HG02610 (cell line): Measurements from ENCODE around the gene CBX5.
"Not testable (repeated sequence)": the region's sequence is repeated elsewhere in the genome, so short reads cannot be mapped to it uniquely, and the experiment has no call there.

Source experiments
- ATAC-seq: cut with Tn5 transposase; IDR thresholded peaks from one replicate; pipeline ENCODE4 v1.9.1; 2021; ENCODE audit warnings: mild to moderate bottlenecking, moderate library complexity; ENCODE audit not compliant: unreplicated experiment

Gene CBX5

GRCh38 chr12:54294953-54295566 is 15.1 kb upstream of the CBX5 start:
- no peak for ATAC-seq

GRCh38 chr12:54294152-54294952 is 14.4 kb upstream of the CBX5 start:
- no peak for ATAC-seq

GRCh38 chr12:54292931-54293241 is 13.0 kb upstream of the CBX5 start:
- ATAC-seq: no peak

GRCh38 chr12:54292083-54292930 is 12.4 kb upstream of the CBX5 start:
- no peak for ATAC-seq

- no peak for ATAC-seq
These were observed 7.6 kb upstream of the CBX5 start for GRCh38 chr12:54287261-54288157.

GRCh38 chr12:54286042-54287030 is 6.4 kb upstream of the CBX5 start:
- ATAC-seq: no peak

- ATAC-seq: no peak
These were observed 5.5 kb upstream of the CBX5 start for GRCh38 chr12:54285150-54286041.

- ATAC-seq: not testable (repeated sequence)
These were observed 4.3 kb upstream of the CBX5 start for GRCh38 chr12:54284070-54284780.

- ATAC-seq: no peak
These were observed 3.1 kb upstream of the CBX5 start for GRCh38 chr12:54282949-54283593.

- ATAC-seq: not testable (repeated sequence)
These were observed 1.8 kb upstream of the CBX5 start for GRCh38 chr12:54281694-54282093.

- ATAC-seq: not testable (repeated sequence)
These were observed 1.3 kb upstream of the CBX5 start for GRCh38 chr12:54281261-54281638.

GRCh38 chr12:54280468-54281260 is 742 bp upstream of the CBX5 start, which contains the start of gene HNRNPA1:
HNRNPA1 (plus strand) TSS chr12:54280726; CDS start chr12:54280808, 82 bp downstream.
- peak; percentile 89 for ATAC-seq

GRCh38 chr12:54279227-54279631 is 693 bp downstream of the CBX5 start:
- ATAC-seq: no peak

- no peak for ATAC-seq
These were observed 2.1 kb downstream of the CBX5 start for GRCh38 chr12:54277823-54278276.

GRCh38 chr12:54276368-54276767 is 3.6 kb downstream of the CBX5 start:
- no peak for ATAC-seq

- no peak for ATAC-seq
These were observed 5.9 kb downstream of the CBX5 start for GRCh38 chr12:54273981-54274380.
